ENCODE data around the gene ANO1.

DNA sequence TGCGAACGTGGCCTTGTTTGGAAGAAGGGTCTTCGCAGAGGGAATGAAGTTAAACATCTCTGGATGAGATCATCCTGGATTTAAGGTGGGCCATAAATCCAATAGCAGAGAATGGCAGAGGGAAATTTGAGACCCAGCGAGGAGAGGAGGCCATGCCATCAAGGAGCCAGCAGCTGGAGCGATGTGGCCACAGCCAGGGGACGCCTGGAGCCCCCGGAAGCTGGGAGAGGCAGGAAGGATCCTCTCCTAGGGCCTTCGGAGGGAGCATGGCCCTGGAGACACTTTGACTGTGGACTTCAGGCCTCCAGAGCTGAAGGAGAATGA is 22.1 kb downstream of the ANO1 start:
- TF ChIP-seq, protein P1, sequence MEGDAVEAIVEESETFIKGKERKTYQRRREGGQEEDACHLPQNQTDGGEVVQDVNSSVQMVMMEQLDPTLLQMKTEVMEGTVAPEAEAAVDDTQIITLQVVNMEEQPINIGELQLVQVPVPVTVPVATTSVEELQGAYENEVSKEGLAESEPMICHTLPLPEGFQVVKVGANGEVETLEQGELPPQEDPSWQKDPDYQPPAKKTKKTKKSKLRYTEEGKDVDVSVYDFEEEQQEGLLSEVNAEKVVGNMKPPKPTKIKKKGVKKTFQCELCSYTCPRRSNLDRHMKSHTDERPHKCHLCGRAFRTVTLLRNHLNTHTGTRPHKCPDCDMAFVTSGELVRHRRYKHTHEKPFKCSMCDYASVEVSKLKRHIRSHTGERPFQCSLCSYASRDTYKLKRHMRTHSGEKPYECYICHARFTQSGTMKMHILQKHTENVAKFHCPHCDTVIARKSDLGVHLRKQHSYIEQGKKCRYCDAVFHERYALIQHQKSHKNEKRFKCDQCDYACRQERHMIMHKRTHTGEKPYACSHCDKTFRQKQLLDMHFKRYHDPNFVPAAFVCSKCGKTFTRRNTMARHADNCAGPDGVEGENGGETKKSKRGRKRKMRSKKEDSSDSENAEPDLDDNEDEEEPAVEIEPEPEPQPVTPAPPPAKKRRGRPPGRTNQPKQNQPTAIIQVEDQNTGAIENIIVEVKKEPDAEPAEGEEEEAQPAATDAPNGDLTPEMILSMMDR (IDR thresholded peaks at IDR 0.05; ENCODE audit: control extremely low read depth in 1 of 3, insufficient read depth in 1 of 3, low read depth in 1 of 3, low read length in 3 of 3), result no peak
- TF ChIP-seq POLR2AphosphoS5 (IDR thresholded peaks at IDR 0.05; ENCODE audit: low read depth, low read length), result no peak
- no peak for TF ChIP-seq EZH2 (IDR thresholded peaks at IDR 0.05; ENCODE audit: low read depth, low read length, severe bottlenecking)
- TF ChIP-seq RXRA (IDR thresholded peaks at IDR 0.05; ENCODE audit: insufficient read depth, low read depth, low read length), result no peak
- TF ChIP-seq, protein P2, sequence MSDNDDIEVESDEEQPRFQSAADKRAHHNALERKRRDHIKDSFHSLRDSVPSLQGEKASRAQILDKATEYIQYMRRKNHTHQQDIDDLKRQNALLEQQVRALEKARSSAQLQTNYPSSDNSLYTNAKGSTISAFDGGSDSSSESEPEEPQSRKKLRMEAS (IDR thresholded peaks at IDR 0.05), result no peak
- no peak for TF ChIP-seq GTF2F1 (IDR thresholded peaks at IDR 0.05; ENCODE audit: borderline replicate concordance, low read depth, low read length)
- no peak for TF ChIP-seq CEBPB (IDR thresholded peaks at IDR 0.05; ENCODE audit: low read depth, low read length)
